ENCODE data around the gene ABHD12. TPM values are rescaled to one million over a fixed set of nuclear protein-coding genes. Genes with fewer than 3 reads are reported as not detected.
A peak's percentile ranks its signal among the peaks of the same experiment; 100 is the strongest.

The ABHD12 gene
- total and polyA plus RNA-seq, 3 experiments from 2014 or later, result 27.3 to 35.0 (median 27.6) TPM

GRCh38 chr20:25301357-25301920, 89.2 kb downstream of the ABHD12 start:
- Mint-ChIP-seq H3K4me3 (no peak overlapping the region), H3K36me3 (peaks cover 0 to 46% (median 0%) of the 10 kb centered on the region in 3 donors), H3K27ac (peak overlapping the region in 4 of 8 donors; percentile 32 to 84 (median 40)), H3K9me3 (no peaks in the 10 kb centered on the region), H3K4me1 (no peaks in the 10 kb centered on the region), H3K27me3 (no peaks in the 10 kb centered on the region)
- Histone ChIP-seq H3K27me3 (ENCODE audit: insufficient read depth, low read length, poor library complexity, severe bottlenecking) (no peaks in the 10 kb centered on the region), H3K36me3 (ENCODE audit: insufficient read depth, low read length) (no peaks in the 10 kb centered on the region), H3K4me3 (ENCODE audit: low read length) (no peak overlapping the region), H3K27ac (ENCODE audit: low read depth, low read length) (no peak overlapping the region), H3K4me1 (ENCODE audit: insufficient read depth, low read length) (no peaks in the 10 kb centered on the region), H3K9me3 (ENCODE audit: low read length) (no peaks in the 10 kb centered on the region)
- ChIA-PET POLR2A (no interaction called here), CTCF (no interaction called here)
- no peak for DNase-seq

- Histone ChIP-seq H3K9me3 (ENCODE audit: low read length) (no peaks in the 10 kb centered on the region), H3K36me3 (ENCODE audit: insufficient read depth, low read length) (no peaks in the 10 kb centered on the region), H3K4me1 (ENCODE audit: insufficient read depth, low read length) (no peaks in the 10 kb centered on the region), H3K4me3 (ENCODE audit: low read length) (no peak overlapping the region), H3K27ac (ENCODE audit: low read depth, low read length) (no peak overlapping the region), H3K27me3 (ENCODE audit: insufficient read depth, low read length, poor library complexity, severe bottlenecking) (no peaks in the 10 kb centered on the region)
- no peaks in the 10 kb centered on the region for H3K27me3 Mint-ChIP-seq
- H3K4me1 Mint-ChIP-seq, result no peaks in the 10 kb centered on the region
- peaks cover 0 to 48% (median 0%) of the 10 kb centered on the region in 3 donors for H3K36me3 Mint-ChIP-seq
- CTCF ChIA-PET, result no interaction called here
- H3K27ac Mint-ChIP-seq, result no peak overlapping the region
- no peaks in the 10 kb centered on the region for H3K9me3 Mint-ChIP-seq
- DNase-seq, result no peak
- POLR2A ChIA-PET, result no interaction called here
- no peak overlapping the region for H3K4me3 Mint-ChIP-seq
These were observed 90.0 kb downstream of the ABHD12 start for GRCh38 chr20:25300496-25301170.

- Histone ChIP-seq H3K27me3 (ENCODE audit: insufficient read depth, low read length, poor library complexity, severe bottlenecking) (no peaks in the 10 kb centered on the region), H3K36me3 (ENCODE audit: insufficient read depth, low read length) (no peaks in the 10 kb centered on the region), H3K9me3 (ENCODE audit: low read length) (no peaks in the 10 kb centered on the region), H3K4me3 (ENCODE audit: low read length) (no peak overlapping the region), H3K27ac (ENCODE audit: low read depth, low read length) (no peak overlapping the region), H3K4me1 (ENCODE audit: insufficient read depth, low read length) (no peaks in the 10 kb centered on the region)
- Mint-ChIP-seq H3K9me3 (no peaks in the 10 kb centered on the region), H3K4me3 (no peak overlapping the region), H3K27ac (peak overlapping the region in 3 of 8 donors; percentile 40 to 72 (median 61)), H3K27me3 (no peaks in the 10 kb centered on the region), H3K4me1 (no peaks in the 10 kb centered on the region), H3K36me3 (peaks cover 0 to 51% (median 0%) of the 10 kb centered on the region in 3 donors)
- ChIA-PET CTCF (interaction anchor here (1.3 kb wide), 1 partner anchor 93 kb away, joined by 3 read pairs; no protein-coding TSS in a partner anchor), POLR2A (no interaction called here)
- no peak for DNase-seq
These were observed 90.8 kb downstream of the ABHD12 start for GRCh38 chr20:25299806-25300205.

GRCh38 chr20:25297141-25297905, 93.3 kb downstream of the ABHD12 start:
- DNase-seq, result no peak
- no peaks in the 10 kb centered on the region for H3K4me1 ChIP-seq (ENCODE audit: insufficient read depth, low read length)
- ChIA-PET POLR2A (interaction anchor here (0.5 kb wide), 1 partner anchor 110 kb away, joined by 4 read pairs; the partner anchor contains the start of gene GINS1), CTCF (interaction anchor here (1.6 to 1.8 kb wide), 2 partner anchors 13 to 112 kb away, joined by 4 to 5 read pairs; no protein-coding TSS in a partner anchor)
- Mint-ChIP-seq H3K36me3 (peaks cover 0 to 47% (median 2%) of the 10 kb centered on the region in 3 donors), H3K27ac (peak overlapping the region in 1 of 8 donors; percentile 47), H3K27me3 (no peaks in the 10 kb centered on the region), H3K4me1 (peaks cover 0 to 4% (median 2%) of the 10 kb centered on the region in 3 donors), H3K4me3 (no peak overlapping the region), H3K9me3 (no peaks in the 10 kb centered on the region)
- H3K27me3 ChIP-seq (ENCODE audit: insufficient read depth, low read length, poor library complexity, severe bottlenecking), result no peaks in the 10 kb centered on the region
- no peaks in the 10 kb centered on the region for H3K9me3 ChIP-seq (ENCODE audit: low read length)
- no peak overlapping the region for H3K27ac ChIP-seq (ENCODE audit: low read depth, low read length)
- no peaks in the 10 kb centered on the region for H3K36me3 ChIP-seq (ENCODE audit: insufficient read depth, low read length)
- no peak overlapping the region for H3K4me3 ChIP-seq (ENCODE audit: low read length)

GRCh38 chr20:25296094-25297093, 94.2 kb downstream of the ABHD12 start:
- H3K4me3 Mint-ChIP-seq, result no peak overlapping the region
- H3K9me3 Mint-ChIP-seq, result no peaks in the 10 kb centered on the region
- Histone ChIP-seq H3K4me3 (ENCODE audit: low read length) (no peak overlapping the region), H3K4me1 (ENCODE audit: insufficient read depth, low read length) (no peaks in the 10 kb centered on the region), H3K27ac (ENCODE audit: low read depth, low read length) (no peak overlapping the region), H3K36me3 (ENCODE audit: insufficient read depth, low read length) (no peaks in the 10 kb centered on the region), H3K9me3 (ENCODE audit: low read length) (no peaks in the 10 kb centered on the region), H3K27me3 (ENCODE audit: insufficient read depth, low read length, poor library complexity, severe bottlenecking) (no peaks in the 10 kb centered on the region)
- peak overlapping the region in 3 of 8 donors; percentile 33 to 55 (median 54) for H3K27ac Mint-ChIP-seq
- peaks cover 0 to 4% (median 2%) of the 10 kb centered on the region in 3 donors for H3K4me1 Mint-ChIP-seq
- POLR2A ChIA-PET, result no interaction called here
- CTCF ChIA-PET, result interaction anchor here (0.6 to 1.9 kb wide), 4 partner anchors 14 to 123 kb away, joined by 3 to 11 read pairs (median 6); partner anchors contain the start of gene GINS1
- DNase-seq, result peak in 1 of 5 donors; percentile 33
- H3K36me3 Mint-ChIP-seq, result peaks cover 0 to 46% (median 2%) of the 10 kb centered on the region in 3 donors
- H3K27me3 Mint-ChIP-seq, result no peaks in the 10 kb centered on the region

GRCh38 chr20:25295386-25296093, 95.1 kb downstream of the ABHD12 start:
- H3K27ac ChIP-seq (ENCODE audit: low read depth, low read length), result no peak overlapping the region
- H3K27ac Mint-ChIP-seq, result peak overlapping the region in 3 of 8 donors; percentile 9 to 66 (median 17)

More at GRCh38 chr20:25295386-25296093, 95.1 kb downstream of the ABHD12 start:
- no peaks in the 10 kb centered on the region for H3K4me1 ChIP-seq (ENCODE audit: insufficient read depth, low read length)
- Mint-ChIP-seq H3K27me3 (no peaks in the 10 kb centered on the region), H3K4me1 (peaks cover 0 to 4% (median 2%) of the 10 kb centered on the region in 3 donors), H3K4me3 (no peak overlapping the region), H3K36me3 (peaks cover 0 to 48% (median 2%) of the 10 kb centered on the region in 3 donors), H3K9me3 (no peaks in the 10 kb centered on the region)
- ChIA-PET POLR2A (no interaction called here), CTCF (interaction anchor here (1.0 to 1.9 kb wide), 6 partner anchors 15 to 302 kb away, joined by 3 to 11 read pairs (median 4); partner anchors contain the start of gene GINS1)
- DNase-seq, result no peak
- no peaks in the 10 kb centered on the region for H3K27me3 ChIP-seq (ENCODE audit: insufficient read depth, low read length, poor library complexity, severe bottlenecking)
- H3K4me3 ChIP-seq (ENCODE audit: low read length), result no peak overlapping the region
- no peaks in the 10 kb centered on the region for H3K36me3 ChIP-seq (ENCODE audit: insufficient read depth, low read length)
- H3K9me3 ChIP-seq (ENCODE audit: low read length), result no peaks in the 10 kb centered on the region

All from CD8-positive, alpha-beta memory T cell (primary cell).